ENCODE measurements around the gene RNFT2.
"Not testable (repeated sequence)": the region's sequence is repeated elsewhere in the genome, so short reads cannot be mapped to it uniquely, and the experiment has no call there.

The RNFT2 gene

GRCh38 chr12:116779597-116779996 is 41.5 kb downstream of the RNFT2 start:
- H3K9me3 ChIP-seq (ENCODE audit: control insufficient read depth, low read length) = no peaks in the 10 kb centered on the region
- H3K4me1 ChIP-seq (ENCODE audit: control insufficient read depth, insufficient read depth, low read length) = no peaks in the 10 kb centered on the region
- no peak for DNase-seq (ENCODE audit: low read depth)
- no peak overlapping the region for H3K4me3 ChIP-seq (ENCODE audit: low read length)
- H3K36me3 ChIP-seq (ENCODE audit: control insufficient read depth, insufficient read depth, low read length, severe bottlenecking) = no peaks in the 10 kb centered on the region
- no peak overlapping the region for H3K9ac ChIP-seq (ENCODE audit: low read length)
- H3K27me3 ChIP-seq (replicated peaks; ENCODE audit: control insufficient read depth, insufficient read depth, low read length) = peaks cover 4% of the 10 kb centered on the region

GRCh38 chr12:116780942-116781341 is 42.8 kb downstream of the RNFT2 start:
- Histone ChIP-seq H3K36me3 (ENCODE audit: control insufficient read depth, insufficient read depth, low read length, severe bottlenecking) (no peaks in the 10 kb centered on the region), H3K27me3 (replicated peaks; ENCODE audit: control insufficient read depth, insufficient read depth, low read length) (peaks cover 4% of the 10 kb centered on the region), H3K4me3 (ENCODE audit: low read length) (no peak overlapping the region)

GRCh38 chr12:116783525-116784237 is 45.6 kb downstream of the RNFT2 start:
- DNase-seq (ENCODE audit: low read depth) = no peak
- Histone ChIP-seq H3K4me3 (ENCODE audit: low read length) (no peak overlapping the region), H3K9me3 (ENCODE audit: control insufficient read depth, low read length) (no peaks in the 10 kb centered on the region), H3K9ac (ENCODE audit: low read length) (no peak overlapping the region), H3K36me3 (ENCODE audit: control insufficient read depth, insufficient read depth, low read length, severe bottlenecking) (no peaks in the 10 kb centered on the region), H3K4me1 (ENCODE audit: control insufficient read depth, insufficient read depth, low read length) (no peaks in the 10 kb centered on the region), H3K27me3 (replicated peaks; ENCODE audit: control insufficient read depth, insufficient read depth, low read length) (peaks cover 4% of the 10 kb centered on the region)

More at GRCh38 chr12:116780942-116781341, 42.8 kb downstream of the RNFT2 start:
- Histone ChIP-seq H3K4me1 (ENCODE audit: control insufficient read depth, insufficient read depth, low read length) (no peaks in the 10 kb centered on the region), H3K9ac (ENCODE audit: low read length) (no peak overlapping the region), H3K9me3 (ENCODE audit: control insufficient read depth, low read length) (no peaks in the 10 kb centered on the region)
- no peak for DNase-seq (ENCODE audit: low read depth)

GRCh38 chr12:116784238-116784612 is 46.1 kb downstream of the RNFT2 start:
- no peak for DNase-seq (ENCODE audit: low read depth)
- Histone ChIP-seq H3K9me3 (ENCODE audit: control insufficient read depth, low read length) (no peaks in the 10 kb centered on the region), H3K4me3 (ENCODE audit: low read length) (no peak overlapping the region), H3K27me3 (replicated peaks; ENCODE audit: control insufficient read depth, insufficient read depth, low read length) (peaks cover 4% of the 10 kb centered on the region), H3K36me3 (ENCODE audit: control insufficient read depth, insufficient read depth, low read length, severe bottlenecking) (no peaks in the 10 kb centered on the region), H3K4me1 (ENCODE audit: control insufficient read depth, insufficient read depth, low read length) (no peaks in the 10 kb centered on the region), H3K9ac (ENCODE audit: low read length) (no peak overlapping the region)

GRCh38 chr12:116789562-116789961 is 51.4 kb downstream of the RNFT2 start:
- not testable (repeated sequence) for DNase-seq (ENCODE audit: low read depth); H3K36me3 ChIP-seq (ENCODE audit: control insufficient read depth, insufficient read depth, low read length, severe bottlenecking); H3K27me3 ChIP-seq (replicated peaks; ENCODE audit: control insufficient read depth, insufficient read depth, low read length); H3K9me3 ChIP-seq (ENCODE audit: control insufficient read depth, low read length); H3K4me3 ChIP-seq (ENCODE audit: low read length); H3K9ac ChIP-seq (ENCODE audit: low read length); H3K4me1 ChIP-seq (ENCODE audit: control insufficient read depth, insufficient read depth, low read length)

GRCh38 chr12:116790066-116790465 is 52.0 kb downstream of the RNFT2 start:
- Histone ChIP-seq H3K4me1 (ENCODE audit: control insufficient read depth, insufficient read depth, low read length) (no peaks in the 10 kb centered on the region), H3K4me3 (ENCODE audit: low read length) (no peak overlapping the region)

GRCh38 chr12:116792403-116792802 is 54.3 kb downstream of the RNFT2 start:
- no peaks in the 10 kb centered on the region for H3K36me3 ChIP-seq (ENCODE audit: control insufficient read depth, insufficient read depth, low read length, severe bottlenecking)
- H3K27me3 ChIP-seq (replicated peaks; ENCODE audit: control insufficient read depth, insufficient read depth, low read length) = peaks cover 10% of the 10 kb centered on the region
- no peak overlapping the region for H3K9ac ChIP-seq (ENCODE audit: low read length)
- DNase-seq (ENCODE audit: low read depth) = no peak
- no peak overlapping the region for H3K4me3 ChIP-seq (ENCODE audit: low read length)
- H3K9me3 ChIP-seq (ENCODE audit: control insufficient read depth, low read length) = no peaks in the 10 kb centered on the region
- no peaks in the 10 kb centered on the region for H3K4me1 ChIP-seq (ENCODE audit: control insufficient read depth, insufficient read depth, low read length)

More at GRCh38 chr12:116790066-116790465, 52.0 kb downstream of the RNFT2 start:
- Histone ChIP-seq H3K36me3 (ENCODE audit: control insufficient read depth, insufficient read depth, low read length, severe bottlenecking) (no peaks in the 10 kb centered on the region), H3K9me3 (ENCODE audit: control insufficient read depth, low read length) (no peaks in the 10 kb centered on the region), H3K9ac (ENCODE audit: low read length) (no peak overlapping the region), H3K27me3 (replicated peaks; ENCODE audit: control insufficient read depth, insufficient read depth, low read length) (no peaks in the 10 kb centered on the region)
- DNase-seq (ENCODE audit: low read depth) = peak; percentile 50

GRCh38 chr12:116794725-116795124 is 56.6 kb downstream of the RNFT2 start:
- Histone ChIP-seq H3K9ac (ENCODE audit: low read length) (no peak overlapping the region), H3K9me3 (ENCODE audit: control insufficient read depth, low read length) (peaks cover 8% of the 10 kb centered on the region), H3K36me3 (ENCODE audit: control insufficient read depth, insufficient read depth, low read length, severe bottlenecking) (no peaks in the 10 kb centered on the region), H3K27me3 (replicated peaks; ENCODE audit: control insufficient read depth, insufficient read depth, low read length) (peaks cover 15% of the 10 kb centered on the region), H3K4me1 (ENCODE audit: control insufficient read depth, insufficient read depth, low read length) (no peaks in the 10 kb centered on the region), H3K4me3 (ENCODE audit: low read length) (no peak overlapping the region)
- DNase-seq (ENCODE audit: low read depth) = no peak

GRCh38 chr12:116797885-116798284 is 59.8 kb downstream of the RNFT2 start:
- Histone ChIP-seq H3K27me3 (replicated peaks; ENCODE audit: control insufficient read depth, insufficient read depth, low read length) (peaks cover 15% of the 10 kb centered on the region), H3K9ac (ENCODE audit: low read length) (no peak overlapping the region), H3K4me1 (ENCODE audit: control insufficient read depth, insufficient read depth, low read length) (no peaks in the 10 kb centered on the region), H3K4me3 (ENCODE audit: low read length) (no peak overlapping the region), H3K36me3 (ENCODE audit: control insufficient read depth, insufficient read depth, low read length, severe bottlenecking) (no peaks in the 10 kb centered on the region), H3K9me3 (ENCODE audit: control insufficient read depth, low read length) (peaks cover 8% of the 10 kb centered on the region)
- no peak for DNase-seq (ENCODE audit: low read depth)

- H3K9me3 ChIP-seq (ENCODE audit: control insufficient read depth, low read length) = peaks cover 8% of the 10 kb centered on the region
- DNase-seq (ENCODE audit: low read depth) = no peak
- H3K36me3 ChIP-seq (ENCODE audit: control insufficient read depth, insufficient read depth, low read length, severe bottlenecking) = no peaks in the 10 kb centered on the region
- no peaks in the 10 kb centered on the region for H3K4me1 ChIP-seq (ENCODE audit: control insufficient read depth, insufficient read depth, low read length)
- H3K27me3 ChIP-seq (replicated peaks; ENCODE audit: control insufficient read depth, insufficient read depth, low read length) = peaks cover 15% of the 10 kb centered on the region
- no peak overlapping the region for H3K9ac ChIP-seq (ENCODE audit: low read length)
- H3K4me3 ChIP-seq (ENCODE audit: low read length) = no peak overlapping the region
Observed at GRCh38 chr12:116798719-116799118, 60.6 kb downstream of the RNFT2 start.

GRCh38 chr12:116799955-116800354 is 61.8 kb downstream of the RNFT2 start:
- no peak for DNase-seq (ENCODE audit: low read depth)
- Histone ChIP-seq H3K9ac (ENCODE audit: low read length) (no peak overlapping the region), H3K36me3 (ENCODE audit: control insufficient read depth, insufficient read depth, low read length, severe bottlenecking) (no peaks in the 10 kb centered on the region), H3K27me3 (replicated peaks; ENCODE audit: control insufficient read depth, insufficient read depth, low read length) (peaks cover 15% of the 10 kb centered on the region), H3K4me1 (ENCODE audit: control insufficient read depth, insufficient read depth, low read length) (no peaks in the 10 kb centered on the region), H3K9me3 (ENCODE audit: control insufficient read depth, low read length) (peaks cover 8% of the 10 kb centered on the region), H3K4me3 (ENCODE audit: low read length) (no peak overlapping the region)

GRCh38 chr12:116800918-116801317 is 62.8 kb downstream of the RNFT2 start:
- Histone ChIP-seq H3K4me3 (ENCODE audit: low read length) (no peak overlapping the region), H3K27me3 (replicated peaks; ENCODE audit: control insufficient read depth, insufficient read depth, low read length) (peaks cover 15% of the 10 kb centered on the region), H3K36me3 (ENCODE audit: control insufficient read depth, insufficient read depth, low read length, severe bottlenecking) (no peaks in the 10 kb centered on the region), H3K9ac (ENCODE audit: low read length) (no peak overlapping the region), H3K9me3 (ENCODE audit: control insufficient read depth, low read length) (peaks cover 8% of the 10 kb centered on the region), H3K4me1 (ENCODE audit: control insufficient read depth, insufficient read depth, low read length) (no peaks in the 10 kb centered on the region)
- DNase-seq (ENCODE audit: low read depth) = no peak

Data from adipocyte (in vitro differentiated cells).